IMR-90 (cell line): ENCODE results near the gene LRFN2. TPM values are rescaled to one million over a fixed set of nuclear protein-coding genes. Genes with fewer than 3 reads are reported as not detected.

Source experiments
- ATAC-seq: fragments of 200-7000 bp; cut with Tn5 transposase; 2 replicates; pipeline ENCODE4 v1.9.1; 2020; ENCODE audit warnings: low read depth, mild to moderate bottlenecking, moderate library complexity
- BruUV-seq: library from RNA; stranded (reverse); fragments of 400-500 nt; replicated peaks from 2 replicates; lab custom pipeline; 2021; lab: Mats Ljungman, UMichigan
- CTCF ChIA-PET: fragments of 300-600 bp; formaldehyde crosslinking; extraction: SDS; loops from one replicate; lab custom pipeline; 2021; ENCODE audit warnings: antibody characterized with exemption; lab: Yijun Ruan, JAX
- POLR2A ChIA-PET: fragments of 300-600 bp; sonication (Branson Sonifier 250); formaldehyde crosslinking; loops from one replicate; lab custom pipeline; 2022; ENCODE audit warnings: antibody characterized with exemption; ENCODE audit not compliant: unreplicated experiment; lab: Charles Lee
- DNase-seq: peaks from one replicate; pipeline ENCODE4 v3.0.0; 2013
- H2AFZ ChIP-seq: replicated peaks from 2 replicates; pipeline ENCODE3; 2013; ENCODE audit warnings: low read length, mild to moderate bottlenecking; ENCODE audit not compliant: poor library complexity
- H2AK5ac ChIP-seq: 2 replicates; pipeline ENCODE4 v1.6.1; 2013; ENCODE audit warnings: low read depth, low read length, inconsistent platforms
- H2AK9ac ChIP-seq: replicated peaks from 2 replicates; pipeline ENCODE3; 2013; ENCODE audit warnings: mild to moderate bottlenecking, low read depth, low read length, moderate library complexity; ENCODE audit not compliant: poor library complexity
- H2BK120ac ChIP-seq: 2 replicates; pipeline ENCODE4 v1.6.1; 2013; ENCODE audit warnings: low read depth, low read length, inconsistent platforms
- H2BK15ac ChIP-seq: 3 replicates; pipeline ENCODE4 v1.6.1; 2013; ENCODE audit warnings: low read depth, low read length, inconsistent platforms
- H2BK20ac ChIP-seq: 2 replicates; pipeline ENCODE4 v1.6.1; 2013; ENCODE audit warnings: low read depth, mild to moderate bottlenecking, inconsistent platforms, low read length, moderate library complexity
- H2BK5ac ChIP-seq: 2 replicates; pipeline ENCODE4 v1.6.1; 2013; ENCODE audit warnings: mild to moderate bottlenecking, low read depth, low read length, inconsistent platforms; ENCODE audit not compliant: poor library complexity, severe bottlenecking
- H3K14ac ChIP-seq: replicated peaks from 2 replicates; pipeline ENCODE4 v1.6.1; 2013; ENCODE audit warnings: low read depth, low read length, inconsistent platforms
- H3K18ac ChIP-seq: 2 replicates; pipeline ENCODE4 v1.6.1; 2013; ENCODE audit warnings: low read depth, low read length, control low read depth
- H3K23ac ChIP-seq: 2 replicates; pipeline ENCODE4 v1.6.1; 2013; ENCODE audit warnings: low read depth, low read length, inconsistent platforms
- H3K27ac ChIP-seq: 2 replicates; pipeline ENCODE4 v1.5.1; 2013; ENCODE audit warnings: mild to moderate bottlenecking, control low read depth, low read length; ENCODE audit not compliant: insufficient read depth
- H3K27me3 ChIP-seq: 2 replicates; pipeline ENCODE4 v1.6.1; 2013; ENCODE audit warnings: low read length; ENCODE audit not compliant: control insufficient read depth, insufficient read depth
- H3K36me3 ChIP-seq: 2 replicates; pipeline ENCODE4 v1.6.1; 2013; ENCODE audit warnings: low read length, mixed read lengths; ENCODE audit not compliant: control insufficient read depth, insufficient read depth
- H3K4ac ChIP-seq: 2 replicates; pipeline ENCODE4 v1.6.1; 2013; ENCODE audit warnings: low read depth, low read length, inconsistent platforms
- H3K4me1 ChIP-seq: 2 replicates; pipeline ENCODE4 v1.6.1; 2013; ENCODE audit warnings: low read length, mixed read lengths; ENCODE audit not compliant: control insufficient read depth, insufficient read depth
- H3K4me2 ChIP-seq: 2 replicates; pipeline ENCODE4 v1.6.1; 2013; ENCODE audit warnings: low read depth, mild to moderate bottlenecking, control low read depth, low read length, moderate library complexity
- H3K4me3 ChIP-seq: 2 replicates; pipeline ENCODE4 v1.5.1; 2013; ENCODE audit warnings: low read depth, mild to moderate bottlenecking, control low read depth, low read length, moderate library complexity; ENCODE audit not compliant: insufficient read depth
- H3K56ac ChIP-seq: 2 replicates; pipeline ENCODE4 v1.6.1; 2013; ENCODE audit warnings: low read length, inconsistent platforms; ENCODE audit not compliant: insufficient read depth; ENCODE audit errors: extremely low read depth
- H3K79me1 ChIP-seq, 2 experiments: 2 replicates each; pipeline ENCODE4 v1.6.1; 2013; ENCODE audit warnings: low read length in 2 of 2, inconsistent platforms in 1 of 2, low read depth in 1 of 2
- H3K9ac ChIP-seq: 2 replicates; pipeline ENCODE4 v1.6.1; 2013; ENCODE audit warnings: low read depth, low read length, control low read depth
- H3K9me1 ChIP-seq: 2 replicates; pipeline ENCODE4 v1.6.1; 2013; ENCODE audit warnings: low read length, inconsistent platforms; ENCODE audit not compliant: insufficient read depth
- H3K9me3 ChIP-seq: 2 replicates; pipeline ENCODE4 v1.6.1; 2013; ENCODE audit warnings: low read length; ENCODE audit not compliant: control insufficient read depth, insufficient read depth
- H4K20me1 ChIP-seq: 2 replicates; pipeline ENCODE4 v1.6.1; 2013; ENCODE audit warnings: low read length, inconsistent platforms; ENCODE audit not compliant: insufficient read depth
- H4K5ac ChIP-seq: 2 replicates; pipeline ENCODE4 v1.6.1; 2013; ENCODE audit warnings: mild to moderate bottlenecking, low read depth, low read length, control low read depth
- H4K8ac ChIP-seq, 2 experiments: 2 replicates each; pipeline ENCODE4 v1.6.1; 2013; ENCODE audit warnings: low read depth in 2 of 2, low read length in 2 of 2, control low read depth in 1 of 2, inconsistent platforms in 1 of 2
- H4K91ac ChIP-seq: 2 replicates; pipeline ENCODE4 v1.6.1; 2013; ENCODE audit warnings: low read depth, low read length, inconsistent platforms; ENCODE audit not compliant: insufficient read depth
- BHLHE40 ChIP-seq: fragments of 150-350 bp; IDR thresholded peaks from 2 replicates; pipeline ENCODE4 v1.6.1; 2016; ENCODE audit warnings: mild to moderate bottlenecking, low read depth, low read length
- ELK1 ChIP-seq: fragments of 150-350 bp; IDR thresholded peaks from 2 replicates; pipeline ENCODE4 v1.6.1; 2016; ENCODE audit warnings: low read depth, mild to moderate bottlenecking, low read length, moderate library complexity, borderline replicate concordance
- MAZ ChIP-seq: IDR thresholded peaks from 2 replicates; pipeline ENCODE4 v1.6.1; 2012; ENCODE audit warnings: low read depth, mild to moderate bottlenecking, low read length, improper control_type of control experiment, moderate library complexity, borderline replicate concordance
- POLR2A ChIP-seq: IDR thresholded peaks from 2 replicates; pipeline ENCODE4 v1.6.1; 2012; ENCODE audit warnings: mild to moderate bottlenecking, low read depth, low read length
- USF2 ChIP-seq: fragments of 150-350 bp; IDR thresholded peaks from 2 replicates; pipeline ENCODE4 v1.6.1; 2017; ENCODE audit warnings: mild to moderate bottlenecking, antibody characterized with exemption, low read length, low read depth
- WGBS, 2 experiments: methylation state at CpG; one replicate each; pipeline versions ENCODE4 v1.1.5 to v1.1.7; 2013; ENCODE audit warnings: missing lambda C conversion rate in 2 of 2; ENCODE audit not compliant: insufficient read length in 1 of 2; ENCODE audit errors: extremely low coverage in 2 of 2; 5-methylcytosine and 5-hydroxymethylcytosine counted together
- dilution Hi-C: fragments of 300-500 bp; cut with HindIII; formaldehyde crosslinking; loops from one replicate; pipeline ENCODE4 v1.14.3; 2018; ENCODE audit warnings: low sequenced_read_pairs; ENCODE audit not compliant: unreplicated experiment
- in situ Hi-C: fragments of 300-500 bp; cut with MboI; formaldehyde crosslinking; loops from 3 replicates; pipeline ENCODE4 v1.14.3; 2019; ENCODE audit warnings: low sequenced_read_pairs, inconsistent platforms, mixed read lengths
- intact Hi-C: fragments of 100-400 bp; cut with micrococcal nuclease; formaldehyde crosslinking; loops from 2 replicates; pipeline ENCODE4 v1.10.0; 2022
- polyA plus RNA-seq, 3 experiments: library from polyadenylated mRNA; depleted of rRNA; stranded (reverse); fragments of >200 nt; gene quantifications; 2 replicates each; pipeline ENCODE4 v1.2.3, GENCODE V29; 2012; ENCODE audit warnings: low replicate concordance in 1 of 3
- total RNA-seq: library from RNA; depleted of rRNA; stranded (reverse); fragments of >200 nt; gene quantifications from 2 replicates; pipeline ENCODE4 v1.2.3, GENCODE V29; 2012

The LRFN2 gene
- total and polyA plus RNA-seq, 2 of the 4 experiments (the other 2 are of a cell fraction), result not detected

- Histone ChIP-seq H3K27ac (no peak overlapping the region), H3K36me3 (no peaks in the 10 kb centered on the region), H3K4me2 (no peak overlapping the region), H2AK5ac (no peak overlapping the region), H2BK20ac (no peak overlapping the region), H2BK15ac (no peak overlapping the region), H3K23ac (no peak overlapping the region), H2AFZ (no peak overlapping the region), H3K9ac (no peak overlapping the region), H3K79me1 (no peaks in the 10 kb centered on the region), H2AK9ac (no peak overlapping the region), H2BK120ac (no peak overlapping the region), H4K8ac (no peak overlapping the region), H2BK5ac (no peak overlapping the region), H3K18ac (no peak overlapping the region), H3K4ac (no peak overlapping the region), H3K56ac (no peak overlapping the region), H3K27me3 (no peaks in the 10 kb centered on the region; the same call in 1 of the 2 replicates), H3K4me3 (no peak overlapping the region), H4K20me1 (no peaks in the 10 kb centered on the region), H4K5ac (no peak overlapping the region), H3K14ac (no peak overlapping the region), H3K9me3 (no peaks in the 10 kb centered on the region), H3K9me1 (no peaks in the 10 kb centered on the region), H4K91ac (no peak overlapping the region), H3K4me1 (no peaks in the 10 kb centered on the region)
- in situ Hi-C loops (no loop called here), intact Hi-C loops (no loop called here), dilution Hi-C loops (no loop called here)
- DNase-seq (no peak), ATAC-seq (no peak)
- TF ChIP-seq ELK1 (no peak), POLR2A (no peak), BHLHE40 (no peak), MAZ (no peak), USF2 (no peak)
- ChIA-PET CTCF (no interaction called here), POLR2A (no interaction called here)
- BruUV-seq, result no TSS peak
- 30% methylated on average over 2 of the region's 4 CpGs; no CpG with 5 or more reads in 1 of the 2 experiments for WGBS, 2 experiments
Measured at GRCh38 chr6:40577672-40578071, 9.5 kb downstream of the LRFN2 start.
